NAMALWA (cell line): Measurements from ENCODE around the gene MRPS11.
"Not testable (repeated sequence)": the region's sequence is repeated elsewhere in the genome, so short reads cannot be mapped to it uniquely, and the experiment has no call there.

Experiments used
- DNase-seq: peaks from one replicate; pipeline ENCODE4 v3.0.0-alpha.2; 2015; ENCODE audit warnings: low spot score

The MRPS11 gene

GRCh38 chr15:88454867-88455810 lies 12.4 kb upstream of the MRPS11 start:
- peak; percentile 80 for DNase-seq

DNA sequence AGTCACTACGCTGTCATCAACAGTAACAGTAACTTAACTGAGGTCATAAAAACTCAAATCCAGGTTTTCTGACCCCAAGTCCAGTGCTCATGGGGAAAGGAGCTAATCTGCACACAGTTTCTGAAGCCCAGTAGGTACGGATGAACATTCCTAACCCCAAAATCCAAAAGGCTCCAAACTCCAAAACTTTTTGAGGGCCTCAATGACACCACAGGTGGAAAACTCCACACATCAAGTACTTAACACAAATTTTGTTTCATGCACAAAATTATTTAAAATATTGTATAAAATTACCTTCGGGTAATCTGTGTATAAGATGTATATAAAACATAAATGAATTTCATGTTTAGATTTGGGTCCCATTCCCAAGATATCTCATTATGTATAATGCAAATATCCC lies 10.8 kb upstream of the MRPS11 start:
- DNase-seq: no peak

GRCh38 chr15:88463870-88464532 lies 3.5 kb upstream of the MRPS11 start:
- no peak for DNase-seq

GRCh38 chr15:88465633-88466224 lies 1.8 kb upstream of the MRPS11 start:
- no peak for DNase-seq

DNA sequence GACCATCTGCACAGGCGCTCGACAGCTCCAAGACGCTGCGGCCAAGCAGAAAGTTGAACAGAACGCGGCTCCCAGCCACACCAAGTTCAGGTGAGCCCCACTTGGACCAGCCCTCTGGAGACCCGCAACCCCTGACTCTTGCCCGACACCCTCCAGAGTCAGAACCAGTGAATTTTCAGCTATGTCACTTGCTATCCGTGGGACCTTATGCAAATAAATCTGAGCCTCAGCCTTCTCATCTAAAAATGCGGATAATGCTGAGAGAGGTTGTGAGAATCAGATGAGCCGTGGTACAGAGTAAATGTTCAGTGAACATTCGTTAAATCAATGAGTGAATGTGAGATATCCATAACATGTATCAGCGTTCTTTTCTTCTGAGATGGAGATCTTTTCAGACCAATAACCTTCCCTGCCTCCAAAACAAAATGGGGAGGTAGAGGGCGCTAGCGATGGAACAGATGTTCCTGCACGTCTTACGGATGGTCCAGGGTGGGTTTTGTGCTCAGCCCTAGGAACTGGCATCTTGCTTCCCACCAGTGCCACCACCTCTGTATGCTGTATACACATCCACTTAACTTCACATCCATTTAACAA lies 524 bp downstream of the MRPS11 start:
- peak; percentile 69 for DNase-seq

- DNase-seq: not testable (repeated sequence)
These were observed 1.2 kb downstream of the MRPS11 start for GRCh38 chr15:88468721-88469120.

GRCh38 chr15:88469321-88469720 lies 1.8 kb downstream of the MRPS11 start:
- no peak for DNase-seq

GRCh38 chr15:88470625-88471372 lies 3.3 kb downstream of the MRPS11 start:
- DNase-seq: no peak

DNA sequence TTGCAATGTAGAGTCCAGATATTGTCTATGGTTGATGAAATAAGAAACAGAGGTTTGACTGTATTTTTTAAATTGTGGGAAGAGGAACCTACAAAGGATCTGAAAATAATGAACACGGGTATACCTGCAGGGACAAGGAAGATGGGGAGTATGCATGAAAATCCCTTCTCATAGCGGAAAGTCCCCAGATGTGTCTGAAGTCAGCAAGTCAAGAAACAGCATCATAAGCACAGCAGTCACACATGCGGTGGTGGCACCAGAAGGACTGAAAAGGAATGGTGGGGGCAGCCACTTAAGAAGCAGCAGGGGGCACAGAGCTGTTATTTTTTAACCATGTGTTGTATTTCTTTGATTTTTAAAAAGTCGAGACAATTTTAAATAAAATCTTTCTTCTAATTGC lies 4.7 kb downstream of the MRPS11 start:
- DNase-seq: no peak

GRCh38 chr15:88473661-88474293 lies 6.3 kb downstream of the MRPS11 start:
- not testable (repeated sequence) for DNase-seq

DNA sequence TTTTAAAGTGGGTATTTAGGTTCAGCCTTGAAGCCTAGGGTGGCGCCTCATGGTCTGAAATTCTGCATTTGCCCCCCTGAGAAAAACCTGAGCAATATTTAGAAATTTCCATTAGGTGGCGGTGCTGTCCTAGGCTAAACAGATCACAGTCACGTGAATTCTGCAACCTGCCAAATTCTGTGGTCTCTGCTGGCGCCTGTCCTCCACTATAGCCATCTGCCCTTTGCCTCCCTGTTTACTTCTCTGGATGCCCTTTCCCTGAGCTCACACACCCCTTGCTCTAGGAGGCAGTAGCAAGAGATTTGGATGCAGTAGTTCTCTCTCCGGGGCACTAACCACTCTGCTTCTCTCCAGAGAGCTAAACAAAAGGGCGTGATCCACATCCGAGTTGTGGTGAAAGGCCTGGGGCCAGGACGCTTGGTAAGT lies 9.1 kb downstream of the MRPS11 start:
- DNase-seq: peak; percentile 77

- DNase-seq: no peak
These were observed 9.6 kb downstream of the MRPS11 start for GRCh38 chr15:88477126-88477525.

GRCh38 chr15:88477904-88478303 lies 10.4 kb downstream of the MRPS11 start:
- DNase-seq: no peak

- no peak for DNase-seq
These were observed 11.7 kb downstream of the MRPS11 start for GRCh38 chr15:88479169-88479568.

GRCh38 chr15:88480981-88481380 lies 13.5 kb downstream of the MRPS11 start:
- DNase-seq: no peak

DNA sequence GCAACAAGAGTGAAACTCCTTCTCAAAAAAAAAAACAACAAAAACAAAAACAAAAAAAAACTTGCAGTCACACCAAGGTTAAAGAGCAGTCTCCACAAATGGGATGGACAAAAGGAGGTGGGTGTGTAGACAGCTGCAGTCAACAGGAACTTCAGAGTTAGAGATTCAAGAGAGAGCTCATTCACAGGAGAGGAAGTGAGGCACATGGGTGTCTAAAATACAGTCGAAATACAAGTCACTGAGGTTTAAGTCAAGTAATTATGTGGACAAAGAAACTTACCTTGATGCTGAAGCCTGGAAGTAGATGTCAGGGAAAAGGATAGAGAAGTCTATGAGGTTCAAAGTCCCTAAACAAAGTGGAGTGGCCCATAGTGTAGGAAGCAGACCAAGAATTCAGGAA lies 14.8 kb downstream of the MRPS11 start:
- no peak for DNase-seq

- DNase-seq: no peak
These were observed 17.3 kb downstream of the MRPS11 start for GRCh38 chr15:88484682-88485331.

DNA sequence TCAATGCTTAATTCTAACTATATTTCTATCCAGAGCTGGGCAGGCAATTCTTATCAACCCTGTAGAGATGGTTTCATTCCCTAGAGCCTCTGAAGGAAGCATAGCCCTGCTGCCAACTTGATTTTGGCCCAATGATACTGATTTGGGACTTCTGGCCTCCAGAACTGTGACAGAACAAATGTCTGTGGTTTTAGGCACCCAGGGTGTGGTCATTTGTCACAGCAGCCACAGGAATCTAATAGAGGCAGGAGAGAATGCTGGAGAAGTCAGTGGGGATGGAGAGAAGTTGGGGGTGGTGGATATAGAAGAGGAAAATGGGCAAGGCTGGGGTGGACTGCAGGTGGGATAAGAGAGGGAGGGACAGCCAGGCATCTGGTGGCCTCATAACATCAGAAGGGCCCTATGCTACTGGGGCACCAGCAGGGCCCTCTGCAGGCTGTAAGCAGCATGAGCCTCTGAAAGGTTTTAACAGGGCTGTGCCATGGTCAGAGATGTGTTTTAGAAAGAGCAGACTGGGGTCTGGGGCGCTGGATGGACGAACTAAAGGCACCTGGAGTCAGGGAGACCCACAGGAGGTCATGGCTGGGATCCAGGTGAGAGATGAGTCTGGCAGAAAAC lies 19.8 kb downstream of the MRPS11 start:
- DNase-seq: no peak

GRCh38 chr15:88487796-88488523 lies 20.5 kb downstream of the MRPS11 start:
- DNase-seq: no peak

GRCh38 chr15:88489321-88489720 lies 21.8 kb downstream of the MRPS11 start:
- DNase-seq: no peak
